Adrenal gland (tissue), 5 donors: ENCODE data around the gene LYPD8.

ENCODE experiments used
- POLR2A ChIP-seq, 2 donors: fragments of 450-650 bp; IDR thresholded peaks; one replicate each; pipeline ENCODE4 v1.6.1; 2017; ENCODE audit warnings: antibody characterized with exemption in 2 of 2, mild to moderate bottlenecking in 2 of 2, moderate library complexity in 1 of 2
- TF ChIP-seq, protein P1 (sequence below), 6 experiments: fragments of 450-650 bp in 4 of 6; fragments of 200-600 bp in 2 of 6; sonication (generic) in 1 of 6; IDR thresholded peaks; 1 replicate in 5 of 6; 2 replicates in 1 of 6; pipeline versions ENCODE4 v1.5.1 to v1.8.0; 2016 to 2021; ENCODE audit warnings: antibody characterized with exemption in 6 of 6, mild to moderate bottlenecking in 2 of 6, moderate library complexity in 1 of 6
- donor health status: DM: no; HTN: no; CAD: no.

DNA sequence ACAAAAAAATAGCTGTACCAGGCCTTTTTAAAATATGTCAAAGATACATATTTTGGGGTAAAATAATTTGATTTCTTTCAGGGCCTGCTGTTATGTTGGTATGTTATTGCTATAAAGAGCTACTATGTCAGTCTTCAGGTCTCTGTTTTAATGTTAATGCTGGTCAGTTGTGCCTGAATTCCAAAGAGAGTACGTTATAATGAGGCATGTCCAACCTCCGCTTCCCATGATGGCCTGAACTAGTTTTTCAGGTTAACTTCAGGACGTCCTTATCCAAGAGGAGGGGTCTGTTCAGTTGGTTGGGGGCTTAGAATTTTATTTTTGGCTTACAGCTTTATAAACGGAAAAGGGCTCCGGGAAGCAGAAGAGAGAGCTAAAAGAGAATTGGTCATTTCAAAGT, 34.9 kb upstream of the LYPD8 start:
- TF ChIP-seq, protein P1, sequence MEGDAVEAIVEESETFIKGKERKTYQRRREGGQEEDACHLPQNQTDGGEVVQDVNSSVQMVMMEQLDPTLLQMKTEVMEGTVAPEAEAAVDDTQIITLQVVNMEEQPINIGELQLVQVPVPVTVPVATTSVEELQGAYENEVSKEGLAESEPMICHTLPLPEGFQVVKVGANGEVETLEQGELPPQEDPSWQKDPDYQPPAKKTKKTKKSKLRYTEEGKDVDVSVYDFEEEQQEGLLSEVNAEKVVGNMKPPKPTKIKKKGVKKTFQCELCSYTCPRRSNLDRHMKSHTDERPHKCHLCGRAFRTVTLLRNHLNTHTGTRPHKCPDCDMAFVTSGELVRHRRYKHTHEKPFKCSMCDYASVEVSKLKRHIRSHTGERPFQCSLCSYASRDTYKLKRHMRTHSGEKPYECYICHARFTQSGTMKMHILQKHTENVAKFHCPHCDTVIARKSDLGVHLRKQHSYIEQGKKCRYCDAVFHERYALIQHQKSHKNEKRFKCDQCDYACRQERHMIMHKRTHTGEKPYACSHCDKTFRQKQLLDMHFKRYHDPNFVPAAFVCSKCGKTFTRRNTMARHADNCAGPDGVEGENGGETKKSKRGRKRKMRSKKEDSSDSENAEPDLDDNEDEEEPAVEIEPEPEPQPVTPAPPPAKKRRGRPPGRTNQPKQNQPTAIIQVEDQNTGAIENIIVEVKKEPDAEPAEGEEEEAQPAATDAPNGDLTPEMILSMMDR (IDR thresholded peaks at IDR 0.05): no peak
- no peak for TF ChIP-seq POLR2A (IDR thresholded peaks at IDR 0.05)
